HG03354 (cell line): ENCODE measurements around the gene P3R3URF.

Source experiments
- ATAC-seq: cut with Tn5 transposase; IDR thresholded peaks from one replicate; pipeline ENCODE4 v1.9.1; 2021; ENCODE audit warnings: mild to moderate bottlenecking; ENCODE audit not compliant: unreplicated experiment, poor library complexity, severe bottlenecking

The P3R3URF gene

GRCh38 chr1:46175243-46175642 lies 1.0 kb downstream of the P3R3URF start:
- no peak for ATAC-seq

DNA sequence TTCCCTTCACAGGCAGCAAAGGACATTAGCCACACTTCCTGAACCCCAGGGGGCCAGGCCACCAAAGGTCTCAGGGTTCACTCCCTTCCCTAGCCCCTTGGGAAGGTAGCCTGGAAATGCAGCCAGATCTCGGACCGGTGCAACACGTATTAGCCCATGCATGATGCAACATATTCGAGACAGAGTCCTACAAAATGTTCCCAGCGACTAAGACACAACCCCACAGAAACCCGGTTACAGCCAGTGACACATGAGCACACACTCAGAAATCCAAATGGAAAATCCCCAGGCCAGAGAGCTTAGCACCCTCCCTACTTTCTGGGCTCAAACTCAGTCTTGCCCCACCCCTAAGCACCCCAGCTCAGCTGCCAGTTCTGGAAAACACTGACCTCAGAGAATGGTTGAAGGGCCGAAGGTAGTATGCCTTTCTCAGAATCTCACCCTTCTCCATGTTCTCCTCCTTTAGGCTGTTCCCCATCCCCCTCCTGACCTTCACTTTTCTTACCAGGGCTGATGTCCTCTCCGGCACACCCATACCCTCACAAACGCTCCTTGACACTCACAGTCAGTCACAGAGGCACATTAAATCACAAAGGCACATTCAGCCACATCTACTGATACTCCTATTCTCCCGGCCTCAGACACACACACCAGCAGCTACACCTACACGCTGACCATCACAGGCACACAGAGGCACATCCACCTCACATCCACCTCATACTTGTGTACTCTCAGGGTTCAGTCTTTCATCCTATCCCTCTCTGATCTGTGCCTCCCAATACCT lies 1.6 kb downstream of the P3R3URF start, which contains the start of gene TSPAN1:
TSPAN1 (plus strand) TSS at position 640 of the 784 bp plus-strand sequence. CDS start 6,021 bp downstream, outside the sequence.
- ATAC-seq = no peak

GRCh38 chr1:46173361-46173856 lies 2.9 kb downstream of the P3R3URF start:
- ATAC-seq = no peak

DNA sequence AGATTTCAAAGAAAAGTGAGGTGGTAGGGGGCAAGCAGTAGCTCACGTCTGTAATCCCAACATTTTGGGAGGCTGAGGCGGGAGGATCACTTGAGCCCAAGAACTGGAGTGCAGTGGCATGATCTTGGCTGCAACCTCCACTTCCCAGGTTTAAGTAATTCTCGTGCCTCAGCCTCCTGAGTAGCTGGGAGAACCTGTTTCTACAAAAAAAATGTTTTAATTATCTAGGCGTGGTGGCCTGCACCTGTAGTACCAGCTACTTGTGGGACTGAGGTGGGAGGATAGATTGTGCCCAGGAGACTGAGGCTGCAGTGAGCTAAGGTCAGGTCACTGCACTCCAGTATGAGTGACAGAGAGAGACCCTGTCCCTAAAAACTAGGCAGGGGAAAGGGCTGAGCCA lies 4.0 kb downstream of the P3R3URF start:
- ATAC-seq = no peak

DNA sequence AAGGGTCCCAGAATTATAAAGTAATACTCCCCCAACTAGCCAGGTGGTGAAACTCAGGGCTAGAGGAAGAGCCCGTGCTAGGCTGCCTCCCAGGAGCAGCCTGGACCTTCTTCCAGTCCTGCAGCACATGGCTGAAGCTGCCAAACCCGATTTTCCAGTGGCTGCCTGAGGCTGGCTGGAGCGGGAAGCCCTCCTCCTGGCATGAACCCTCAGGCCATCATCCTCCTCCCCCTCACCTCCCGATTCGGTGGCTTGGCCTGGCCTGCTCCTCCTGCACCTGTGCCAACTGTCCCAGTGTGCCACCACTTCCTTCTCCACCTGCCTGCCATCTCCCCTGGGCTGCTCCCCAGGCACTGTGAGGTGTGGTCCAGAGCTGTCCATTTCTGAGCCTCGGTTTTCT lies 4.4 kb downstream of the P3R3URF start:
- no peak for ATAC-seq

DNA sequence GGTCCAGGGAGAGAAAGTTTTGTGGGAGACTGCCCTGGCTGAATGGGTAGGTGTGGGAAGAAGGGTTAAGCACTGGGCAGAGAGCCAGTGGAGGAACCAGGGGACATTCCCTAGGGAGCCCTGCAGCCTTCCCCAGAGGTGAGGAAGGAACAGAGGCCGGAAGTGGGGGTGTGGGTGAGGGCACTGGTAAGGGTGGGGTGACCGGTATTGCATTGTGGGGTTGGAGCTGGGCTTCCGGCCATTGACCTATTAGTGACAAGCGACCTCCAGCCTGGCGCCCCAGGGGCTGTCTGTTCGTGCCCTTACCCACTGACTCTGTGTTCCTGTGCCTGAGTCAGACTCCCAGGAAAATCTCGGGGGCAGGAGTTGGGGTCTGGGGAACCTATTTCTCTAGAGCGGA lies 4.9 kb downstream of the P3R3URF start:
- ATAC-seq = no peak

DNA sequence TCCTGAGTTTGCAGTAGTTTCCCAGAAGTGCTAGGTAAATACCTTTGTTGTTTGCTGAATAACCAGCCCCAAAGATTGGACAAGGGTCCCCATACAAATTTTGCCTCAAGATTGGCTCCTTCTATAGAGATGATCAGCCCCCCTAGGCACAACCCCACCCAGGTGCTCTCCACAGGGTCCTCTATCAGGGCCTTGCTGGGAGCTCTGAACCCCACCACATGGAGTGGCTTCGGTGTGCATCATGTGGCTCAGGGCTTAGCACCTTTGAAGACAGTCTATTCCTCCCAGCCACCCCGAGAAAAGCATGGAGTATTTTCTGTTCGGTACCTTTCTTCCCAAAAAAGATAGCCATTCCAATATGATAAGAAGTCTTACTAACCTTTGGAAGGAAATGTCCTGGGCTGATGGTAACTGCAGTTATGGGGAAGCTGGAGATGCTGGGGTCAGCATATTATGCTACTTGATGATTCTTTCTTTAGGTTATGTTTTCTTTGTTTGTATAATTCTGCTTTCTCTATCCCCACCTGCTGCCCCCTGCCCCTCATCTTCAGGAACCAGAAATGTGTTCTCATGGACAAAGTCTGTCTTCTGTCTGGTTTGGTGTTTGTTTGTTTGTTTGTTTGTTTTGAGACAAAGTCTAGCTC lies 6.4 kb downstream of the P3R3URF start:
- ATAC-seq = no peak

DNA sequence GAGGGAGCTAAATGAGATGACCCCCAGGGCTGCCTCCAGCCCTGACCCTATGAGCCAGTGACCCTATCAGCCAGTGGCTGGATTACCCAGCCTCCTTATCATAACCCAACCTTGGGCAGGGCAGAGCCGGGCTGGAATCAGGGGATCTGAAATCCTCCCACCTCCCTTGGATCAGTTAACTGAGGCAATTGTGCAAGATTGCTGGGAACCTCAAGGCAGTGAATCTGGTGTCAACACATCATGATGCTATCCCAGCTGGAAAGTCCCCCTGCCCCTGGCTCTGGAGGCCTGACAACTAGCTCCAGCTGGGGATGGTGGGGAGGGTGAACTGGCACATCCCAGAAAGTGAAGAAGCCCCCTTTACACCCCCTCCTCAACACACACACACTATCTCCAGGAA lies 7.8 kb downstream of the P3R3URF start:
- ATAC-seq = no peak

DNA sequence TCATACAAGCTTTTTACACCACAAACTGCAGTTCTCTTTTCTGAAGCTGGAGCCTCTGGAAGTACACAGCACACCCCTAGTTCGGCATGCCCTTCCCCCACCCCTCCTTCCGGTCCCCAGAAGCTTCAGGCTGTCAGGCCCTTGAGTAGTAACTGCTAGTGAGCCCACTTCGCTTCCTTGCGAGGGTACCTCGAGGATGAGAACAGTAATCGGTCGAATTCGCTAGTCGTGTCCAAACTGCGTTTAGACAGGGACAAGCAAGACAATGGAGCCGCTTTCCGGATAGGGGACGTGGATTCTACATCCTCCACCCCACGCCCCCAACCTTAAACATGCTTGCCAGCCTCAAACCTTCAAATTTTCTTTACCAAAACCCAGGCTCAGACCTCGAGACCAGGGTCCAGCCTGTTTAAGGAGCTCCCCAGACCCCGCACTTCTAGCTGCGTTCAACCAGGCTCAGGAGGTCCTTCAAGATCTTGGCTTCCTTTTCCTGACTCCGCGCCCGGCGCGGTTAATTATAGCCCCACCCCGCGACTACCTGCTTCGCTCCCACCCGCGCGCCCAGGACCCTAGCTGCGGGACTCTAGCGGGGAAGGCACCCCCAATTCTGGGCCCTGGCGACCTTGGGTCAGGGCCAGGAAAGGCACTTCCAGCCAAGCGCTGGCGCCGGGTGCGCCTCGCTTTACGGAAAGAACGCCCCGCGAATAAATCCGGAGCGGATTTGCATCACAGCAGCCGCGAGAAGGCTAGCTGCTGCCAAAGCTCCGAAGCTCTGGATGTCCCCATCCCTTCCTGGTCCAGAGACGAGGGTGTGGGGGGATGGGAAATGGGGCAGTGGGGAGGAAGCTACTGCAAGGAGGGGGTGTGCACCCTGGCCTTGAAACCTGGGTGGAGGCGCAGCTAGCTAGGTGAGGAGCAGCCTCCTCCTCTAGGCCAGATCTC lies 9.5 kb downstream of the P3R3URF start:
- ATAC-seq = peak; percentile 60

DNA sequence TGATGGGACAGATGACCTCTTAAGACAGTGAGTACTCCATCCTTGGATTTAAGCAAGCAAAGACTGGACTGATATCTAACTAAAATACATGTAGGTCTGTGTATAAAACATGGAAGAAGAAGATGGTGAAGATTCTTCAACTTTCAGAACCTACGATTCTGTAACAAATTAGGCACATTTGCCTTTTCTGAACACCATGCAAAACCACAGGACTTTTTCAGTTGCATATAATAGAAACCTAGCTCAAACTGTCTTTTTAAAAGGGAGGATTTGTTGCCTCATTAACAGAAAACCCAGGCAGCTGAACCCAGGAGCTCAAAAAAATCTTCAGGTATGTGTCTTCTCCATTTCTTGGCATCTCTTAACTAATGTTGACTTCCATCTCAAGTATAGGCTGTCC lies 16.1 kb downstream of the P3R3URF start:
- no peak for ATAC-seq

- ATAC-seq = peak; percentile 56
Measured at GRCh38 chr1:46159516-46159915, 16.8 kb downstream of the P3R3URF start.

DNA sequence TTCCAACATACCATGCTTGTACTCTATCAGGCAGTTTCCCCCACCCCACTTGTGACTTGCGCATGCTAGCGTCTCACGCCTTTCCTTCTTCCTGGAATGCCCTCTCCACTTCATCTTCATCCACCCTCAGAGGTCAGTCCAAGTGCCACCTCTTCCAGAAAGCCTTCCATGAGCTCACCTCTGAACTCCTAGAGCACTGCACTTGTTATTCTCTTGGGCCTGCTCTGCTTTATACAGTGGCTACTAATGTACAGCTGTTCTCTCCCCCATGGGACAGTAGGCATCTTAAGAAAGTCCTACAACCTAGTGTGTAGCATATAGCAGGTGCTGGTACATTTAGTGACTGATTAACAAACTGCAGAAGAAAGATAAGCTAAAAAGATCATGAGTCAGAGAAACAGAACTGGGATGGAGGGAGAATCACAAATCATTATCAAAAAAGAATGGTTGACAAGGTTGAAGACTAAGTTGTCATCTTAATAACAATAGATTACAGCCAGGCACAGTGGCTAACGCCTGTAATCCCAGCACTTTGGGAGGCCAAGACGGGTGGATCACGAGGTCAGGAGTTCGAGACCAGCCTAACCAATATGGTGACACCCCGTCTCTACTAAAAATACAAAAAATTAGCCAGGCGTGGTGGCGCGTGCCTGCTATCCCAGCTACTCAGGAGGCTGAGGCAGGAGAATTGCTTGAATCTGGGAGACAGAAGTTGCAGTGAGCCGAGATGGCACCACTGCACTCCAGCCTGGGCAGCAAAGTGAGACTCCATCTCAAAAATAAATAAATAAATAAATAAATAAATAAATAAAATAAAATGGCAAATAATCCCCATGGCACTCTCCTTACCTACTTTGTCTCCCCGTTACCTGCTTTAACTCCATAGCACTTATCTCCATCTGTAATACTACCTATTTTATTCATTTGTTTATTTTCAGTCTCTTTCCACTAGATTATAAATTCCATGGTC lies 17.7 kb downstream of the P3R3URF start:
- ATAC-seq = peak; percentile 85

GRCh38 chr1:46157916-46158311 lies 18.4 kb downstream of the P3R3URF start:
- ATAC-seq = no peak

GRCh38 chr1:46153732-46154131 lies 22.6 kb downstream of the P3R3URF start:
- ATAC-seq = no peak

- ATAC-seq = no peak
Measured at GRCh38 chr1:46153228-46153627, 23.1 kb downstream of the P3R3URF start.

DNA sequence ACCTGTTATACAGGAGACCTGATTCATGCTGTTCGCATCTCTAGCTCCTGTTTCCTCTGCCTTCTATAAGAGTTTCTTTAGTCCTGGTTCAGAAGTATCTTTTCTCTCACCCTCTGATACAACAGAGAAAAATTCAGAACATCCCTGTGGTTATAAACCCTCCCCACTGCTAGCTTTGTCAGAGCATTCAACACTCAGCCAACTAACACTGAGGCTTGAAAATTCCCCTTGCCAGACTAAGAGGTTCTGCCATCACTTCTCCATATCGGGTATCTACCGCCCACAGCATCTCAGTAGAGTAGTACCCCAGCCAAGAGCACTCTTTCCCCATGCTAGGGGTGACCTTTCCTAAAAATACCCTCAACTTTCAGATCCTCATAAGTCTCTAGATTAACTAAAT lies 24.3 kb downstream of the P3R3URF start:
- no peak for ATAC-seq

- no peak for ATAC-seq
Measured at GRCh38 chr1:46150085-46150484, 26.2 kb downstream of the P3R3URF start.

- no peak for ATAC-seq
Measured at GRCh38 chr1:46148318-46148717, 28.0 kb downstream of the P3R3URF start.

- no peak for ATAC-seq
Measured at GRCh38 chr1:46137916-46138315, 38.4 kb downstream of the P3R3URF start.
